ENCODE measurements around the gene HDAC11.

The HDAC11 gene

DNA sequence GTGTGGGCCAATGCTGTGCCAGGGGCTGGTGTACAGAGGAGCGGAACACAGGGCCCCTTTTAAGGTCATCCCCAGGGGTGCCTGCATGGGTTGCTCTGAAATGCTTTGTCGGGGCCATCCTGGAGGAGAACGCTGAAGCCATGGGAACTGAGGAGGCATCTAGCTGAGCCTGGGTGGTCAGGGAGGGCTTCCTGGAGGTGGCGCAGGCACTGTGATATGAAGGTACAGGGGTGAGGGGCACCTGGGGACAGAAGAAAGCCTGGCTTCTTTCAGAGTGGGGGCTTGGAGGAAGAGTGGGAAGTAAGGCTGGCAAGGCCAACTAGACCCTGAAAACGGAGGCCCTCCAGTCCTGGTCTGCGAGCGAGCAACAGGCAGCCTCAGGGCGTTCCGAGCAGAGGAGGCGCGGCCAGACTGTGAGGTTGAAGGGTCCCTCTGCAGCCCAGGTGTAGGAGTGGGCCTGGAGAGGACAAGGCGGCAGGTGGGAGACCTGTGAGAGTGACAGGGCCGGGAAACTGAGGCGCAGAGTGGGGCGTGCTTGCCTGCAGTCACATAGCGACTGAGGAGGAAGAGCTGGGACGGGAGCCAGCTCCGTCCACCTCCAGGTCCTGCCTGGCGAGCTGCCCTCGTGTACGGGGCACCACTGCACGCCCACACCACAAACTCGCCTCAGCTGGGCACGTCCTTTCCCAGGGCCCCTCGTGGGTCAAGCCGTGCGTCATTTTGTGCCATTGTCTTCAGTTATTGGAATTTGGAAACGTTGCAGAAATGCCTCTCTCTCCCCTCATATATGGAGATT is 72.9 kb downstream of the HDAC11 start:
- Histone ChIP-seq H3K27me3 (ENCODE audit: low read depth, low read length) (peaks cover 24% of the 10 kb centered on the region), H3K4me2 (ENCODE audit: low read length) (no peak overlapping the region)

DNA sequence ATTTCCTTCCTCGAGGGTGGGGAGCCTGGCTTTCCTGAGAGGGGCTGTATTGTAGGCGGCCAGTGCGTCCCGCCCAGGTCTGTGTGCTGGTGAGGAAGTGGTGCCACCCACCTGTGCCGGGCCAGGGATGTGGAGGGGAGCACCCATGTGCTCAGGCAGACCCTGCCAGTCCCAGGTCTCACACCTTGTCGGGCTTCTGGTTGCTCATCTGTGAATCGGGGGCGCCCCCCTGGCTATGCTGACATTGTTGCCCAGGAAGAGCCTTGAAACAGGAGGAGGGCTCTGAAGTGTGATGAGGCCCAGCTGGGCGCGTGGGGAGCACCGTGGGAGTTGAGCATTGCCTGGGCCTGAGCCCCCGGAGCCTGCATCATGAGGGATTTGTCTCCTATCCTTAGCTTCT is 73.6 kb downstream of the HDAC11 start:
- peaks cover 24% of the 10 kb centered on the region for H3K27me3 ChIP-seq (ENCODE audit: low read depth, low read length)

More for the DNA sequence above, 72.9 kb downstream of the HDAC11 start:
- H3K9me3 ChIP-seq (ENCODE audit: insufficient read depth, low read length): no peaks in the 10 kb centered on the region
- no peak overlapping the region for H2AFZ ChIP-seq (ENCODE audit: low read depth, low read length)
- H3K9ac ChIP-seq (ENCODE audit: low read length): no peak overlapping the region
- H3K36me3 ChIP-seq (replicated peaks; ENCODE audit: low read depth, low read length): no peaks in the 10 kb centered on the region
- H3K4me3 ChIP-seq (ENCODE audit: low read length): no peak overlapping the region
- H3K4me1 ChIP-seq (ENCODE audit: low read length): no peaks in the 10 kb centered on the region
- H3K27ac ChIP-seq (ENCODE audit: low read length): no peak overlapping the region
- TF ChIP-seq, protein P1, sequence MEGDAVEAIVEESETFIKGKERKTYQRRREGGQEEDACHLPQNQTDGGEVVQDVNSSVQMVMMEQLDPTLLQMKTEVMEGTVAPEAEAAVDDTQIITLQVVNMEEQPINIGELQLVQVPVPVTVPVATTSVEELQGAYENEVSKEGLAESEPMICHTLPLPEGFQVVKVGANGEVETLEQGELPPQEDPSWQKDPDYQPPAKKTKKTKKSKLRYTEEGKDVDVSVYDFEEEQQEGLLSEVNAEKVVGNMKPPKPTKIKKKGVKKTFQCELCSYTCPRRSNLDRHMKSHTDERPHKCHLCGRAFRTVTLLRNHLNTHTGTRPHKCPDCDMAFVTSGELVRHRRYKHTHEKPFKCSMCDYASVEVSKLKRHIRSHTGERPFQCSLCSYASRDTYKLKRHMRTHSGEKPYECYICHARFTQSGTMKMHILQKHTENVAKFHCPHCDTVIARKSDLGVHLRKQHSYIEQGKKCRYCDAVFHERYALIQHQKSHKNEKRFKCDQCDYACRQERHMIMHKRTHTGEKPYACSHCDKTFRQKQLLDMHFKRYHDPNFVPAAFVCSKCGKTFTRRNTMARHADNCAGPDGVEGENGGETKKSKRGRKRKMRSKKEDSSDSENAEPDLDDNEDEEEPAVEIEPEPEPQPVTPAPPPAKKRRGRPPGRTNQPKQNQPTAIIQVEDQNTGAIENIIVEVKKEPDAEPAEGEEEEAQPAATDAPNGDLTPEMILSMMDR (IDR thresholded peaks at IDR 0.05; ENCODE audit: low read depth, low read length): no peak
- TF ChIP-seq EZH2phosphoT487 (IDR thresholded peaks at IDR 0.05; ENCODE audit: low read depth): no peak
- H3K79me2 ChIP-seq (ENCODE audit: low read length): no peaks in the 10 kb centered on the region
- no peaks in the 10 kb centered on the region for H4K20me1 ChIP-seq (ENCODE audit: insufficient read depth, low read length)

DNA sequence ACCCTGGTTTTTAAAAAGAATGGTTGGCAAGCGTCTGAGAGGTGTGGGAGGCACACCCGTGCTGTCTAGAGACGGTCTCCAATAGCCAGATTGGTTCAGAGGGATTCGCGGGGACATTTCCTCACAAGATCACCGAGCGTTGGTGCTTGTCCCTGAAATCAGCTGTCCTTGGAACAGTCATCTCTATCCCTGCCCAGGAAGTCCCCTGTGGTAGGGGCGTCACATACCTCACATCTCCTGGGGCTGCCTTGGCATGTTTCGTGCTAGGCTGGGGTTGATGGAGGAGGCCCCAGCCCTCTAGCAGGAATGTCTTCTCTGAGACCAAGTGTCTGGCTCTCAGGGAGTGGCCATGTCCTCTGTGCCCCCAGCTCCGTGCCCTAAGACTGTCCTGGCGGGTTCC is 75.6 kb downstream of the HDAC11 start:
- Histone ChIP-seq H3K4me2 (ENCODE audit: low read length) (no peak overlapping the region), H2AFZ (ENCODE audit: low read depth, low read length) (no peak overlapping the region), H3K27me3 (ENCODE audit: low read depth, low read length) (peaks cover 44% of the 10 kb centered on the region), H3K79me2 (ENCODE audit: low read length) (no peaks in the 10 kb centered on the region), H3K36me3 (replicated peaks; ENCODE audit: low read depth, low read length) (no peaks in the 10 kb centered on the region), H3K9me3 (ENCODE audit: insufficient read depth, low read length) (no peaks in the 10 kb centered on the region), H3K4me3 (ENCODE audit: low read length) (no peak overlapping the region), H3K27ac (ENCODE audit: low read length) (no peak overlapping the region), H4K20me1 (ENCODE audit: insufficient read depth, low read length) (no peaks in the 10 kb centered on the region), H3K4me1 (ENCODE audit: low read length) (no peaks in the 10 kb centered on the region), H3K9ac (ENCODE audit: low read length) (no peak overlapping the region)
- TF ChIP-seq, protein P1 (IDR thresholded peaks at IDR 0.05; ENCODE audit: low read depth, low read length): no peak
- no peak for TF ChIP-seq EZH2phosphoT487 (IDR thresholded peaks at IDR 0.05; ENCODE audit: low read depth)

More for the DNA sequence above, 73.6 kb downstream of the HDAC11 start:
- Histone ChIP-seq H3K9me3 (ENCODE audit: insufficient read depth, low read length) (no peaks in the 10 kb centered on the region), H4K20me1 (ENCODE audit: insufficient read depth, low read length) (no peaks in the 10 kb centered on the region), H3K79me2 (ENCODE audit: low read length) (no peaks in the 10 kb centered on the region), H3K27ac (ENCODE audit: low read length) (no peak overlapping the region), H3K4me3 (ENCODE audit: low read length) (no peak overlapping the region), H3K9ac (ENCODE audit: low read length) (no peak overlapping the region), H3K4me1 (ENCODE audit: low read length) (no peaks in the 10 kb centered on the region), H2AFZ (ENCODE audit: low read depth, low read length) (no peak overlapping the region), H3K4me2 (ENCODE audit: low read length) (no peak overlapping the region), H3K36me3 (replicated peaks; ENCODE audit: low read depth, low read length) (no peaks in the 10 kb centered on the region)
- TF ChIP-seq, protein P1 (IDR thresholded peaks at IDR 0.05; ENCODE audit: low read depth, low read length): no peak

All from OCI-LY3 (cell line).